Measurements from ENCODE around the gene BEST3. TPM values are rescaled to one million over a fixed set of nuclear protein-coding genes. Genes with fewer than 3 reads are reported as not detected.

The BEST3 gene
- total and polyA plus RNA-seq, 2 experiments from 2014 or later = 0.34 to 0.60 TPM

DNA sequence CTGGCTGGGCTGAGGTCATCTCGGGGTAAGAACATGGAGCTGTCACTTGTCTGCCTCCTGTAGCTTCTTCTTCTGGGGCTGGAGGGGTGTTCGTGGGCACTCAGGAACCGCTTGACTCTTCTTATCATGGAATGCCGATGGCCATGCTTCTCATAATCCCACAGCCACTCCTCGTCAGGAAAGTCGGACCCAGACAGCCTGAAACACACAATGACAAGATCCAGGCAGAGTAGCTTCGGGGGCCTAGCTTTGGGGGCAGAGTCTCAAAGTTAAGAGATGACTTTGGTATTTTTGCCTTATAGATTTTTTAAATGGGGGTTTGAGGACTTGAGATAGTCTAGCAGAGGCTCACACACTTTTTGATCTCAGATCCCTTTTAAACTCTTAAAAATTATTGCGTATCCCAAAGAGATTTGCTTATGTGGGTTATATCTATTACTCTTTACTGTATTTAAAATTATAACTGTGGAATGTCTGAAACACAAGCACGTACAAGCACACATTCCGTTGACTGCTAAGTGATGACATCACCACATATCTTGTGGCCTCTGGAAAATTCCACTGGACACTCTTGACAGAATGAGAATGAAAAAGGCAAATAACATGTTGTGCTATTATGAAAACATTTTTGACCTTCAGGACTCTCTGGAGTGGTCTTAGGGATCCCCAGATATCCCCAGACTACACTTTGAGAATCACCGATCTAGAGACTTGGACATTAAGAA lies 43.3 kb downstream of the BEST3 start:
- no peak for TF ChIP-seq EZH2phosphoT487 (IDR thresholded peaks at IDR 0.05; ENCODE audit: low read depth, severe bottlenecking, unreplicated experiment)
- TF ChIP-seq EZH2 (IDR thresholded peaks at IDR 0.05; ENCODE audit: borderline replicate concordance) = no peak
- TF ChIP-seq, protein P1, sequence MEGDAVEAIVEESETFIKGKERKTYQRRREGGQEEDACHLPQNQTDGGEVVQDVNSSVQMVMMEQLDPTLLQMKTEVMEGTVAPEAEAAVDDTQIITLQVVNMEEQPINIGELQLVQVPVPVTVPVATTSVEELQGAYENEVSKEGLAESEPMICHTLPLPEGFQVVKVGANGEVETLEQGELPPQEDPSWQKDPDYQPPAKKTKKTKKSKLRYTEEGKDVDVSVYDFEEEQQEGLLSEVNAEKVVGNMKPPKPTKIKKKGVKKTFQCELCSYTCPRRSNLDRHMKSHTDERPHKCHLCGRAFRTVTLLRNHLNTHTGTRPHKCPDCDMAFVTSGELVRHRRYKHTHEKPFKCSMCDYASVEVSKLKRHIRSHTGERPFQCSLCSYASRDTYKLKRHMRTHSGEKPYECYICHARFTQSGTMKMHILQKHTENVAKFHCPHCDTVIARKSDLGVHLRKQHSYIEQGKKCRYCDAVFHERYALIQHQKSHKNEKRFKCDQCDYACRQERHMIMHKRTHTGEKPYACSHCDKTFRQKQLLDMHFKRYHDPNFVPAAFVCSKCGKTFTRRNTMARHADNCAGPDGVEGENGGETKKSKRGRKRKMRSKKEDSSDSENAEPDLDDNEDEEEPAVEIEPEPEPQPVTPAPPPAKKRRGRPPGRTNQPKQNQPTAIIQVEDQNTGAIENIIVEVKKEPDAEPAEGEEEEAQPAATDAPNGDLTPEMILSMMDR (IDR thresholded peaks at IDR 0.05; ENCODE audit: poor library complexity) = no peak
- peak overlapping the region; percentile 34 for H2AFZ ChIP-seq

DNA sequence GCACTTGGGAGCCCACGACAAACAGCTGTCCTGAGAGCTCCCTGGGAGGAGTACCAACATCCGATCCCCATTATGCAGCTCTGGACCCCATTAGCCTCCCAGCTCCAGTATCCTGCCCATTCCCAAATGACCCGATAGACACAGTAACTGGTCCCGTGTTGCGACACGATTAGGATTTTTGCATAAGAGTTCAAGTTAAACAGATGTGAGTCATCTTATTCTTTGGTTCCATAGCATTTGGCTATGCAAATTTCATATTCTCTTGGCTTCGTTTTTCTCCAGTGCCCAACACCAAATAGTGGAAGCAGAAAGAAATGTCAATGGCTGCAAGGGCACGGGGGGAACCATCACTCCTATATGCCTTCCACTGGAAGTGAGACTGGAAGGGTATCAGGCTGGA lies 45.4 kb downstream of the BEST3 start:
- Histone ChIP-seq H3K9me3 (ENCODE audit: low read depth) (no peaks in the 10 kb centered on the region), H3K36me3 (replicated peaks; ENCODE audit: insufficient read depth, low read depth) (no peaks in the 10 kb centered on the region), H3K4me1 (ENCODE audit: insufficient read depth) (peaks cover 11% of the 10 kb centered on the region), H3K9me2 (replicated peaks; ENCODE audit: insufficient read depth) (no peaks in the 10 kb centered on the region), H3K4me2 (no peak overlapping the region), H3K27me3 (no peaks in the 10 kb centered on the region), H3K27ac (no peak overlapping the region), H3K4me3 (no peak overlapping the region), H4K20me1 (ENCODE audit: insufficient read depth, poor library complexity, severe bottlenecking) (no peaks in the 10 kb centered on the region), H2AFZ (no peak overlapping the region), H3K79me2 (no peaks in the 10 kb centered on the region)
- TF ChIP-seq, protein P1 (IDR thresholded peaks at IDR 0.05; ENCODE audit: poor library complexity) = no peak
- 92% methylated on average over 8 of the region's 8 CpGs for WGBS (ENCODE audit: low lambda C conversion rate, missing lambda C conversion rate)
- DNase-seq (ENCODE audit: low spot score) = no peak

More for the DNA sequence above, 43.3 kb downstream of the BEST3 start:
- H3K9me3 ChIP-seq (ENCODE audit: low read depth) = no peaks in the 10 kb centered on the region
- peak overlapping the region; percentile 84 for H3K27ac ChIP-seq
- H3K27me3 ChIP-seq = no peaks in the 10 kb centered on the region
- H4K20me1 ChIP-seq (ENCODE audit: insufficient read depth, poor library complexity, severe bottlenecking) = no peaks in the 10 kb centered on the region
- H3K79me2 ChIP-seq = no peaks in the 10 kb centered on the region
- H3K9me2 ChIP-seq (replicated peaks; ENCODE audit: insufficient read depth) = no peaks in the 10 kb centered on the region
- peak overlapping the region; percentile 47 for H3K4me2 ChIP-seq
- H3K36me3 ChIP-seq (replicated peaks; ENCODE audit: insufficient read depth, low read depth) = no peaks in the 10 kb centered on the region
- WGBS (ENCODE audit: low lambda C conversion rate, missing lambda C conversion rate) = 41% methylated on average over 11 of the region's 11 CpGs
- peak; percentile 62 for DNase-seq (ENCODE audit: low spot score)
- H3K4me3 ChIP-seq = no peak overlapping the region
- peaks cover 11% of the 10 kb centered on the region for H3K4me1 ChIP-seq (ENCODE audit: insufficient read depth)

DNA sequence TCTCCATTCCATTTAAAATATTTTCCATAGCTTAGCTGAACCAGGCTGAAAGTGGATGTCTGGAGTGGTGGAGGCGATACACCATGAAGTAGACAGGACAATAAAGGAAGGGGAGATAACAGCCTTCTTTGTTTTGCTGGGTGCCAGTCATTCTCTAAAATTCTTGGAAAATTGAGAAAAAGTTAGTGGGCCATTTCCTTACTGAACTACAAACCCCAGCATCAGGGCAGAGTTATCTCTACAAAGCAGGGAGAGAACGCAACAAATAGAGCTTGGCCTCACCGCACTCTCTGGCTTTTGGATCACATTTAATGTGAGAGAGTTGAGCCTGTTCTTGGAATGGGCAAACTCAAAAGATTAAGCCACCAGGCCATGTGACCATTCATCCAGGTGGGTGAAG lies 47.2 kb downstream of the BEST3 start:
- DNase-seq (ENCODE audit: low spot score) = no peak
- Histone ChIP-seq H3K4me3 (no peak overlapping the region), H3K27ac (no peak overlapping the region), H3K9me3 (ENCODE audit: low read depth) (no peaks in the 10 kb centered on the region), H3K79me2 (no peaks in the 10 kb centered on the region), H3K36me3 (replicated peaks; ENCODE audit: insufficient read depth, low read depth) (no peaks in the 10 kb centered on the region), H2AFZ (no peak overlapping the region), H3K9me2 (replicated peaks; ENCODE audit: insufficient read depth) (no peaks in the 10 kb centered on the region), H3K4me2 (no peak overlapping the region), H3K27me3 (no peaks in the 10 kb centered on the region), H4K20me1 (ENCODE audit: insufficient read depth, poor library complexity, severe bottlenecking) (no peaks in the 10 kb centered on the region), H3K4me1 (ENCODE audit: insufficient read depth) (peaks cover 11% of the 10 kb centered on the region)
- WGBS (ENCODE audit: low lambda C conversion rate, missing lambda C conversion rate) = 100% methylated on average over 3 of the region's 3 CpGs
- TF ChIP-seq EZH2 (IDR thresholded peaks at IDR 0.05; ENCODE audit: borderline replicate concordance) (no peak), EZH2phosphoT487 (IDR thresholded peaks at IDR 0.05; ENCODE audit: low read depth, severe bottlenecking, unreplicated experiment) (no peak)
- TF ChIP-seq, protein P1 (IDR thresholded peaks at IDR 0.05; ENCODE audit: poor library complexity) = no peak

Data from hepatocyte (in vitro differentiated cells).